Smooth muscle cell (in vitro differentiated cells): ENCODE results near the gene RFX4. TPM values are rescaled to one million over a fixed set of nuclear protein-coding genes. Genes with fewer than 3 reads are reported as not detected.

Experiments
- DNase-seq: peaks from one replicate; lab custom pipeline; 2025; ENCODE audit not compliant: unreplicated experiment; lab: John Stamatoyannopoulos, UW
- H2AFZ ChIP-seq: fragments of 200-600 bp; sonication (generic); 2 replicates; pipeline ENCODE4 v1.6.0; 2016; ENCODE audit warnings: antibody characterized with exemption, low read depth, mild to moderate bottlenecking
- H3F3A ChIP-seq: fragments of 200-600 bp; sonication (generic); 2 replicates; pipeline ENCODE4 v1.6.0; 2017; ENCODE audit warnings: antibody characterized with exemption, low read depth
- H3K27ac ChIP-seq: fragments of 200-600 bp; sonication (generic); 2 replicates; pipeline ENCODE4 v1.5.1; 2016; ENCODE audit warnings: low read depth, mild to moderate bottlenecking
- H3K27me3 ChIP-seq: fragments of 200-600 bp; sonication (generic); 2 replicates; pipeline ENCODE4 v1.6.1; 2016; ENCODE audit warnings: low read depth, mild to moderate bottlenecking
- H3K36me3 ChIP-seq: fragments of 200-600 bp; sonication (generic); 2 replicates; pipeline ENCODE4 v1.5.1; 2016; ENCODE audit warnings: low read depth
- H3K4me1 ChIP-seq: fragments of 200-600 bp; sonication (generic); 2 replicates; pipeline ENCODE4 v1.5.1; 2016; ENCODE audit warnings: low read depth
- H3K4me2 ChIP-seq: fragments of 200-600 bp; sonication (generic); 2 replicates; pipeline ENCODE4 v1.6.0; 2016; ENCODE audit warnings: mild to moderate bottlenecking
- H3K4me3 ChIP-seq: fragments of 200-600 bp; sonication (generic); 2 replicates; pipeline ENCODE4 v1.5.1; 2016; ENCODE audit warnings: mild to moderate bottlenecking
- H3K79me2 ChIP-seq: fragments of 200-600 bp; sonication (generic); 2 replicates; pipeline ENCODE4 v1.6.0; 2016; ENCODE audit warnings: low read depth, mild to moderate bottlenecking
- H3K9ac ChIP-seq: fragments of 200-600 bp; sonication (generic); 2 replicates; pipeline ENCODE4 v1.6.0; 2016; ENCODE audit warnings: low read depth
- H3K9me3 ChIP-seq: fragments of 200-600 bp; sonication (generic); replicated peaks from 2 replicates; pipeline ENCODE4 v1.5.1; 2016; ENCODE audit warnings: low read depth
- H4K20me1 ChIP-seq: fragments of 200-600 bp; sonication (generic); 2 replicates; pipeline ENCODE4 v1.6.0; 2016; ENCODE audit warnings: low read depth
- CTCF ChIP-seq: fragments of 200-600 bp; sonication (generic); IDR thresholded peaks from 2 replicates; pipeline ENCODE4 v1.5.1; 2017; ENCODE audit warnings: borderline replicate concordance, mild to moderate bottlenecking, antibody characterized with exemption; ENCODE audit not compliant: insufficient read depth, poor library complexity, severe bottlenecking
- WGBS: methylation state at CpG from one replicate; pipeline ENCODE4 v1.1.7; 2016; ENCODE audit warnings: low lambda C conversion rate; 5-methylcytosine and 5-hydroxymethylcytosine counted together
- polyA plus RNA-seq: library from polyadenylated mRNA; unstranded; fragments of >200 nt; fragmentation: Nextera tagmentation; extraction: Ambion mirVana; gene quantifications from 2 replicates; pipeline ENCODE4 v1.2.1, GENCODE V29; 2016
- total RNA-seq: library from RNA; depleted of rRNA; stranded (reverse); fragments of >200 nt; gene quantifications from 2 replicates; pipeline ENCODE4 v1.2.3, GENCODE V29; 2014

The RFX4 gene
- total and polyA plus RNA-seq, 2 experiments from 2014 or later = not detected

GRCh38 chr12:106645465-106646330 lies 62.9 kb downstream of the RFX4 start:
- H3K9me3 ChIP-seq = no peaks in the 10 kb centered on the region

GRCh38 chr12:106646472-106646871 lies 63.7 kb downstream of the RFX4 start:
- Histone ChIP-seq H3K4me1 (no peaks in the 10 kb centered on the region), H3K4me3 (no peak overlapping the region), H3K9me3 (no peaks in the 10 kb centered on the region), H3F3A (no peaks in the 10 kb centered on the region), H3K79me2 (no peaks in the 10 kb centered on the region), H3K9ac (no peak overlapping the region), H3K36me3 (no peaks in the 10 kb centered on the region), H3K27me3 (peaks cover 1% of the 10 kb centered on the region), H2AFZ (no peak overlapping the region), H3K4me2 (no peak overlapping the region), H4K20me1 (no peaks in the 10 kb centered on the region), H3K27ac (no peak overlapping the region)
- no peak for DNase-seq
- WGBS = 62% methylated on average over 2 of the region's 2 CpGs
- TF ChIP-seq CTCF = no peak

More at GRCh38 chr12:106645465-106646330, 62.9 kb downstream of the RFX4 start:
- 92% methylated on average over 6 of the region's 6 CpGs for WGBS
- no peaks in the 10 kb centered on the region for H3K79me2 ChIP-seq
- H3K4me1 ChIP-seq = no peaks in the 10 kb centered on the region
- H4K20me1 ChIP-seq = no peaks in the 10 kb centered on the region
- H2AFZ ChIP-seq = no peak overlapping the region
- no peak for DNase-seq
- H3K9ac ChIP-seq = no peak overlapping the region
- H3K36me3 ChIP-seq = no peaks in the 10 kb centered on the region
- TF ChIP-seq CTCF = no peak
- H3K4me2 ChIP-seq = no peak overlapping the region
- no peak overlapping the region for H3K27ac ChIP-seq
- peaks cover 4% of the 10 kb centered on the region for H3K27me3 ChIP-seq
- no peak overlapping the region for H3K4me3 ChIP-seq
- H3F3A ChIP-seq = no peaks in the 10 kb centered on the region

DNA sequence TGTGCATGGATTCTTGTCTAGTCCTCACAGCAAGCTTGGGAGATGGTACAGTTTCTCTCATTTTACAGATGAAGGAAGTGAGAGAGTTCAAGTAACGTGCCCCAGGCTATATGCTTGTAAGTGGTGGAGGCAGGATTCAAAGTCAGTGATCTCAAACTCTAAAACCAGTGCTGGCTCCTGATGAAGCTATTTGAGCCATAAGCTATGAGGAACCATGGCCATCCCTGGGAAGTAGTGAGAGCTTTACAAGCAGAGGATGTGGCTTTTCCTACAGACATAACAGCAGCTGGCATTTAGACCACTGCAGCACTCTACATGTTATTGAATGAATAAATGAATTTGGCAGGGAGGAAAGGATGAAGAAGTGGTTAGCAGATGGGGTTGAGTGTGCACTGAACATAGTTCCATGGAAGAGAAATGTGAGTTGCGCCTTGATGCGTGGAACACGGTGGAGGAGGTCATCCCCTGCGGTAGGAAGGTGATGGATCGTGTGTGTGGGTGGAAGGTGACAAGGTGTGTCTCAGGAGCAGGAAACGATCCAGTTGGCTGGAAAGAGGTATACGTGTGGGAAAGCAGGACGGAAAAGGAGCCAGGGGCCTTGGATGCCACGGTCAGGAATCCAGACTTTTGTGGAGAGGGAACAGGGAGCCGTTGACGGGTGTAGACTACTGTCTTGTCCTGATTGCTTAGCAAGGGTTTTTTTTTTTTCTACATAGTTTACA lies 65.2 kb downstream of the RFX4 start:
- H2AFZ ChIP-seq = no peak overlapping the region
- H3F3A ChIP-seq = no peaks in the 10 kb centered on the region
- no peak for DNase-seq
- H3K4me2 ChIP-seq = no peak overlapping the region
- H3K79me2 ChIP-seq = no peaks in the 10 kb centered on the region
- H3K9me3 ChIP-seq = no peaks in the 10 kb centered on the region
- H3K36me3 ChIP-seq = no peaks in the 10 kb centered on the region
- no peak for TF ChIP-seq CTCF
- H3K27me3 ChIP-seq = no peaks in the 10 kb centered on the region
- H4K20me1 ChIP-seq = no peaks in the 10 kb centered on the region
- H3K9ac ChIP-seq = no peak overlapping the region
- no peak overlapping the region for H3K4me3 ChIP-seq
- no peaks in the 10 kb centered on the region for H3K4me1 ChIP-seq
- WGBS = 90% methylated on average over 12 of the region's 12 CpGs
- no peak overlapping the region for H3K27ac ChIP-seq
